ENCODE data around the gene PPFIA1. TPM values are rescaled to one million over a fixed set of nuclear protein-coding genes. Genes with fewer than 3 reads are reported as not detected.

PPFIA1 gene
- total RNA-seq, 2 donors from 2014 or later: 105 to 118 TPM

- Mint-ChIP-seq H3K4me1 (no peaks in the 10 kb centered on the region), H3K4me3 (no peak overlapping the region), H3K27ac (no peak overlapping the region), H3K9me3 (peaks cover 3% of the 10 kb centered on the region), H3K36me3 (ENCODE audit: low read depth) (peaks cover 71% of the 10 kb centered on the region), H3K27me3 (ENCODE audit: insufficient read depth) (no peaks in the 10 kb centered on the region)
- no peak for DNase-seq
- peaks cover 90% of the 10 kb centered on the region for H3K36me3 ChIP-seq (ENCODE audit: control insufficient read depth, insufficient read depth, low read length)
- H3K27me3 ChIP-seq (ENCODE audit: control insufficient read depth, insufficient read depth, low read length, poor library complexity, severe bottlenecking): no peaks in the 10 kb centered on the region
- no peaks in the 10 kb centered on the region for H3K4me1 ChIP-seq (ENCODE audit: control insufficient read depth, insufficient read depth, low read length)
- H3K27ac ChIP-seq (ENCODE audit: low read depth, low read length): no peak overlapping the region
- 96 to 98% methylated on average over 5 to 8 of the region's 8 CpGs for WGBS, 2 experiments (ENCODE audit: insufficient coverage in 1 of 2, insufficient read length in 1 of 2)
- H3K9me3 ChIP-seq (ENCODE audit: control insufficient read depth, low read length): no peaks in the 10 kb centered on the region
- no peak overlapping the region for H3K4me3 ChIP-seq (ENCODE audit: low read length)
- TF ChIP-seq CTCF (conservative IDR thresholded peaks at IDR 0.05): no peak
- H3K9ac ChIP-seq (ENCODE audit: extremely low read depth, low read length, poor library complexity, severe bottlenecking): no peak overlapping the region
Measured at GRCh38 chr11:70367071-70367470, 96.6 kb downstream of the PPFIA1 start.

GRCh38 chr11:70368961-70369360 is 98.5 kb downstream of the PPFIA1 start:
- H3K4me1 Mint-ChIP-seq: no peaks in the 10 kb centered on the region
- no peak overlapping the region for H3K4me3 Mint-ChIP-seq
- peaks cover 3% of the 10 kb centered on the region for H3K9me3 Mint-ChIP-seq
- TF ChIP-seq CTCF (conservative IDR thresholded peaks at IDR 0.05): no peak
- Histone ChIP-seq H3K9me3 (ENCODE audit: control insufficient read depth, low read length) (no peaks in the 10 kb centered on the region), H3K4me3 (ENCODE audit: low read length) (no peak overlapping the region), H3K36me3 (ENCODE audit: control insufficient read depth, insufficient read depth, low read length) (peaks cover 90% of the 10 kb centered on the region), H3K9ac (ENCODE audit: extremely low read depth, low read length, poor library complexity, severe bottlenecking) (no peak overlapping the region), H3K27ac (ENCODE audit: low read depth, low read length) (no peak overlapping the region), H3K4me1 (ENCODE audit: control insufficient read depth, insufficient read depth, low read length) (no peaks in the 10 kb centered on the region), H3K27me3 (ENCODE audit: control insufficient read depth, insufficient read depth, low read length, poor library complexity, severe bottlenecking) (no peaks in the 10 kb centered on the region)
- no peak for DNase-seq
- WGBS, 2 experiments (ENCODE audit: insufficient coverage in 1 of 2, insufficient read length in 1 of 2): 80 to 97% methylated on average over 1 to 2 of the region's 2 CpGs
- peaks cover 73% of the 10 kb centered on the region for H3K36me3 Mint-ChIP-seq (ENCODE audit: low read depth)
- H3K27ac Mint-ChIP-seq: no peak overlapping the region
- no peaks in the 10 kb centered on the region for H3K27me3 Mint-ChIP-seq (ENCODE audit: insufficient read depth)

- Histone ChIP-seq H3K9ac (ENCODE audit: extremely low read depth, low read length, poor library complexity, severe bottlenecking) (no peak overlapping the region), H3K9me3 (ENCODE audit: control insufficient read depth, low read length) (no peaks in the 10 kb centered on the region), H3K36me3 (ENCODE audit: control insufficient read depth, insufficient read depth, low read length) (peaks cover 88% of the 10 kb centered on the region), H3K27me3 (ENCODE audit: control insufficient read depth, insufficient read depth, low read length, poor library complexity, severe bottlenecking) (no peaks in the 10 kb centered on the region), H3K4me1 (ENCODE audit: control insufficient read depth, insufficient read depth, low read length) (no peaks in the 10 kb centered on the region), H3K27ac (ENCODE audit: low read depth, low read length) (no peak overlapping the region), H3K4me3 (ENCODE audit: low read length) (no peak overlapping the region)
- Mint-ChIP-seq H3K27me3 (ENCODE audit: insufficient read depth) (no peaks in the 10 kb centered on the region), H3K27ac (no peak overlapping the region), H3K4me1 (no peaks in the 10 kb centered on the region), H3K36me3 (ENCODE audit: low read depth) (peaks cover 78% of the 10 kb centered on the region), H3K4me3 (no peak overlapping the region), H3K9me3 (peaks cover 3% of the 10 kb centered on the region)
- no peak for TF ChIP-seq CTCF (conservative IDR thresholded peaks at IDR 0.05)
- 77 to 86% methylated on average over 2 to 4 of the region's 5 CpGs for WGBS, 2 experiments (ENCODE audit: insufficient coverage in 1 of 2, insufficient read length in 1 of 2)
- DNase-seq: no peak
Measured at GRCh38 chr11:70371241-70371640, 100.8 kb downstream of the PPFIA1 start.
